HG02623 (cell line): ENCODE results near the gene KCTD5.

Experiments
- ATAC-seq: cut with Tn5 transposase; IDR thresholded peaks from one replicate; pipeline ENCODE4 v1.9.1; 2021; ENCODE audit warnings: moderate library complexity; ENCODE audit not compliant: unreplicated experiment

Gene KCTD5

DNA sequence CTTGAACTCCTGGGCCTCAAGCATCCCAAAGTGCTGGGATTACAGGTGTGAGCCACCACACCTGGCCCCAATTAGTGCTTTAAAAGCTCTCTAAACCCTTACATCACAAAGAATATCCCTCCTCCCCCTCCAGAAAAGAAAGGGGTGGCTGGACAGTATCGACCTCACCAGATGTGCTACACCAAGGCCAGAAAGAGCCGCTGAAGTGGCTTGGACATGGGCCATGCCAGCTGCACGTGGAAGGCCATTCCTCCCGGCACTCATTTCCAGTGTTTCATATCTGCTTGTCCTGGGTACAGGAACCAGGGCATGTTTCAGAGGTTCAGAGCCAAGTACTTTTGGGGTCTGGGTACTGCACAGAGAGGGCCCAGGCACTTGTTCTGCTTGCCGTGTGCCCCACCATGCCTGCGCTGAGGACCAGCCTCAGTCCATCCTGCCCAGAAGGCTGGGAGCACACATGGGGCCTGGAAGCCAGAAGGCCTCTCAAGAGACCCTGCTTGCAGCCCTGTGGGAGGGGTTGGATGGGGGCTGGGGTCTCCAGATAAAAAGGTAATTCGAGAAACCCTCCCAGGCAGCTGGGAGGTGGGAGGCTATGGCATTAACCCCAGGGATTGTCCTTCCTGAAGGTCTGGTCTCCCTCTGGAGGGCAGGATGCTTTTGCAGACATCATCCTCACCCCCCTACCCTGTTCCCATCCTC lies 66.6 kb downstream of the KCTD5 start:
- ATAC-seq, result no peak

DNA sequence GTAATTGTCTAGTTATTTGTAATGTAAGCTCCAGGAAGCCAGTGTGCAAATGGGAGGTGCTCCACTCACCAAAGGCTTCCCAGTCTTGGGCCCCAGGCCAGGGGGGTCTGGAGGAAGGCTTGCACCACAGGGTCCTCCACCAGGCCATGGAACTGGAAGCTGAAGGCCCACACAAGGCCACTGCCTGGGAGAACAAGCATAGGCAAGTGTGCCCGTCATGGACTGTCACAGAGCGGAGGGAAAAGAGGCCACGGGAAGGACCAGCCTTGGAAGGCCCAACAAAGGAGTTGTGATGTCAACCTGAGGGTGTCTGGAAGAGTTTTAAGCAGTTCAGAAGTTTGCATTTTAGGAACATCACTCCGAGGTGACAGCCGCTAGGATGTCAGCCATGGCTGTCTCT lies 67.2 kb downstream of the KCTD5 start:
- no peak for ATAC-seq

DNA sequence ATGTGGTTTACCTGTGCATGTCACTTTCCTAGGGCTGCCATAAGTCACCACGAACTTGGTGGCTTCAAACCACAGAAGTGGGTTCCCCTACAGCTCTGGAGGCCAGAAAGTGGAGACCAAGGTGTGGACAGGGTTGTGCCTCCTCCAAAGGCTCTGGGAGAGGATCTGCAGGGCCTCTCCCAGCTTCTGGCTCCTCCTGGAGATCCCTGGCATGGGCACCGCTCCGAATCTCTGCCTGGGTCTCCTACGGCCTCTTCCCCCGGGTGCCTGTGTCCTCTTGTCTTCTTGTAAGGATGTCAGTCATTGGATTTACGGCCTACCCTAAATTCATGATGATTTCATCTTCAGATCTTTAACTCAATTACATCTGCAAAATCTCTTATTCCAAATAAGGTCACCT lies 67.6 kb downstream of the KCTD5 start:
- ATAC-seq, result no peak

DNA sequence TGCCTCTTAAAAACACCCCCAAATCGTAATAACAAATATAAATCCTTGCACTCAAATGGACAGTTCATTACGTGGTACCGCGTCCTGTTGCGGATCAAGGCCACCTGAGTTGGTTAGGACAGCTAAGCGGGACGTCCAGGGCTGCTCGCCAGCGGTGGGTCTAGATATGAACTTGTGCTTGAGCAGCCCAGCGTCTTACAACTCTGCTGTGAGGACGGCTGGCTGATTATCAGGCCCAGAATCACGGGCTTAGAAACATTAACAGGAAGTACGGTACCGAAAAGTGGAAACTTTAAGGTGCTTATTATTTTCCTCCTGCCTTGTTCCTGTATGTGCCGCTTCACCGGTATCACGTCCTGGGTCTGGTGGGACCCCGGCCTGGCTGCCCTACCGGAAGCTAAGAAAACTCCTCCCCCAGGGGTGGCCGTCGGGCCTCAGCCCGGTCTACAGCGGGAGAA lies 69.3 kb downstream of the KCTD5 start:
- ATAC-seq, result no peak

DNA sequence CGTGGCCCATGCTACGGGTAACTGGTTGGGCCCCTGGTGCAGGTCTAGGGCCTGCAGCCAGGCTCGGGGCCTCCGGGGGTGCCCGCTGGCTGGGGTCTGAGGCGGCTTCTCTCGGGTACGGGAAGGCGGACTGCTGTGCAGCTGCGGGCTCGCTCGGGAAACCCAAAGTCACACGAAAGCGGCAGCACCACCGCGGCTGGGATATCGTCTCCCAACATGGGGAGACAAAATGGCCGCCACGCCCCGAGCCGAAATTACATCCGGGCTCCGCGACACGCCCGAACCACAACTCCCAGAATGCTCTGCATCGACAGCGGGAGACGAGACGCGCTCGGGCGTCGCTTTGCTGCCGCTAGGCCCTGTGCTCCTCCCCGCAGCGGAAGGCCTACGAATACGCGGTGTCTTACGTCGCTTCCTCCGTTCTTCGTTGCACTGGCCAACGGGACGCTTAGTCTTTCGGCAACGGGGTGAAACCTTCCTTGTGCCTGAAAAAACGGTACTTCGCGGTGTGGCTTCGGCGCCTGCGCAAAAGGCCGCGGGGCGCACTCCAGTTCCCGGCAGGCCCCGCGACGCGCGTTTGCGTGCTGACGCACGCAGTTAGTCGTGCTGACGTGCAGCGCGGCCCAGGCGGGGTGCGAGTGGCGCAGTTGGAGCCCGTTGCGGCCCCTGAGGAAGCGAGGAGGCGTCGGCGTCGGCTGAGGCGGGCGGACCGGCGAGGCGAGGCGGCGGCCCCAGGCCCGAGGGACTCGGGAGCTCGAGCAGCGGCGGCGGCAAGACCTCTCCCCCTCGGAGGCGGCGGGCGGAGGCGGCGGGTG lies 69.9 kb downstream of the KCTD5 start, which contains the start of gene SRRM2:
TSS of gene SRRM2 (plus strand) at position 604 of the 815 bp plus-strand sequence. CDS start 3,727 bp downstream, outside the sequence.
- ATAC-seq, result peak; percentile 82

DNA sequence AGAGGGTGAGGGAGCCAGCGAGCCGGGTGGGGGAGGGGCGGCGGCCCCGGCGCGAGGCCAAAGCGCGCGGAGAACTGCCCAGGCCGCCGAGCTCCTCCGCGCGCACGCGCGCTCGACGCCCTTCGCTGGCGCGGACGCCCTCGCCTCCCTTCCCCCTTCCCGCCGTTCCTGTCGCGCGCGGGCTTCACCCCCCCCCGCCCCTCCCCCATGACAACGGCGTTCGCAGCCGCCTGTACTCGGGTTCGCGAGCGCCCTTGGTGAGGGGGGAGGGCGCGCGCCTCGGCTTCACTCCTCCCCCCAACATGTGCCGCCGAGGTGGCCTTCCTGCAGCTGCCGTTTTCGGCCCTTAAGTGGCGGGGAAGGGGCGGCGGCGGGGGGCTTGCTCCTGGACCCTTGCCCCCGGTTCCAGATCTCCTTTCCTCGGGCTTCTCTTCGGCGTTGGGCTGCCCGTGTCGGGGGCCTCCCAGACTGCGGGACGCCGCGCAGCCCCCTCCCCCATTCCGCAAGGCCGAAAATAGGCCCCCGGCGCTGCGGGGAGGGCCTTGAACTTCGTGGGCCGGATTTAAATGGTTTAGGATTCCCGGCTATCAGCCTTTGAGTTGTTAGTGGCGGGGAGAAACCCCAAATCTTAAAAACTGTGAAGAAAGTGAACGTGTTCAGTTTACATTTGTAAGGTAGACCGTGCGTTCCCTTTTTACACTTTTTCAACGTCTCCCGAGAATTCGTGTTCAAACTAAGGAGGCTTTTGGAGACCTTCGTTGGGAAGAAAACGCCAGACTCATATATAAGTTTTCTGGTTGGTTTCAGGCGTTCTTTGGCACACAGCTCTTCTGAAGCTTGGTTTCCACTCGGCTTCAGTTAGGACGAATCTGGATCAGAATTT lies 70.8 kb downstream of the KCTD5 start:
- peak; percentile 34 for ATAC-seq

DNA sequence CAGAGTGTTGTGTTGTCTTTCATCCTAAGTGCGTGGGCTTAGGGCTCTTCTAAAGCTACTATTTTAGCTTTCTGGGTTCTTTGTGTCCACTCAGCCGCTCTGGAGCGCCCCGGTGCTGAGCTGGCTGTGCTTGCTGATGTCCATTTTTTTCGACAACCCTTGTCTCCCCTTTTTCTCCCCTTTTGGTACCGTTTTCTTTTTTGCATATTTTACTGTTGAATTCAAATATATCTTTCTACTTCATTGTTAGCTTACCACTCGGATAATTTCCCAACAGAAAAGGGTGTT lies 71.4 kb downstream of the KCTD5 start:
- ATAC-seq, result no peak

DNA sequence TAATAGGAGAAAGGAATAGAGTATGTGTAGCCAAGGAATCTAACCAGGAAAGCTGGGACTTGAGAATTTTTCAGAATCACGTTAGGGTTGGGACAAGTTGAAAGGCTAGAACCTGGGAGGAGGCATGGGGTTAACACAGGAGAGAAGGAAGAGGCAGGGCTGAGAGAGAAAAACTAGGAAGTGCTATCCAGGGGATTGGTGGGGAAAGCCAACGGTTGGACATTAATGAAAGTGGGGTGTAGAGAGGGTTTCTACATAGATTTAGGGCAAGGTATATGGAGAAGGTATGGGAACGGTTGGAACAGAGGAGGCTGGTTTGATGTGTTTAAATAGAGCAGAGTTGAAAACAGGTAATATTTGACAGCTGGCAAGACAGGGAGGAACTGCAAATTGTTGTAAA lies 72.8 kb downstream of the KCTD5 start:
- no peak for ATAC-seq

DNA sequence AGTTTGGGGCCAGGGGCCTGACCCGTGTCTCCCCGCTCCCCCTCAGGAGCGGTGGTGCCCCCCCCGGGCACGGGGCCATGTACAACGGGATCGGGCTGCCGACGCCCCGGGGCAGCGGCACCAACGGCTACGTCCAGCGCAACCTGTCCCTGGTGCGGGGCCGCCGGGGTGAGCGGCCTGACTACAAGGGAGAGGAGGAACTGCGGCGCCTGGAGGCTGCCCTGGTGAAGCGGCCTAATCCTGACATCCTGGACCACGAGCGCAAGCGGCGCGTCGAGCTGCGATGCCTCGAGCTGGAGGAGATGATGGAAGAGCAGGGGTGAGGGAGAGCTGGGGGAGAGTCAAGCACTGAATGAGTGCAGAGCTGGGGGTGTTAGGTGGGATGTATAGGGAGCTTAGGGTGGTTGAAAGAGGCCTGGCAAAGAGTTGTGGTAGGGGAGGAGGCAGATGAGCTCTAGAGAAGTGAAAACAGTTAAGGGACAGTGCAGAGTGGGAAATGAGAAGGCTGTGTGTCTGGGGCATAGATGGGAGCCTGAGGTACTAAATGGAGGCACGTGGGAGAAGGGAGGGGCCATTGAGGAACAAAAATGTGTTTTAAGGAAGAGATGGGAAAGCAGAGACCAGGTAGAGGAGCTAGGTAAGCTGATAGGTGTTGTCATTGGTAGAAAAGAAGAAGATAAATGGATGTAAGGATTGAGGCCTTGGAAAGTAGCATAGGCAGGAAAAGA lies 74.1 kb downstream of the KCTD5 start:
- ATAC-seq, result no peak

DNA sequence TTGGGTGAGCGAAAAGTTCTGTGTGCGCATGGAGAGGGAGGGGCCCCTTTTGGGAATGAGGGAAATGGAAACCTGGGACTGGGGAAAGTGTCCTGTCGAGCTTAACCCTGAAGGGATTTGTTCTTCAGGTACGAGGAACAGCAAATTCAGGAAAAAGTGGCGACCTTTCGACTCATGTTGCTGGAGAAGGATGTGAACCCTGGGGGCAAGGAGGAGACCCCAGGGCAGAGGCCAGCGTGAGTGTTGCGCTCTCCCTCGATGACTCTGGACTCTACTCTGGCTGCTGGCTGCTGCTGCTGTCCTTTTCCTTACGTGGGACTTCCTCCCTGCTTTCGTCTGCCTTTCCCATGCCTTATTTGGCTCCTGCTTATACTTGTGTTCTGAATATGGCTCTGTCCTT lies 75.0 kb downstream of the KCTD5 start:
- no peak for ATAC-seq
